Activated CD4-positive, alpha-beta T cell treated with anti-CD3 and anti-CD28 coated beads for 36 hours (primary cell): ENCODE measurements around the gene TIA1. TPM values are rescaled to one million over a fixed set of nuclear protein-coding genes. Genes with fewer than 3 reads are reported as not detected.
"Not testable (repeated sequence)": the region's sequence is repeated elsewhere in the genome, so short reads cannot be mapped to it uniquely, and the experiment has no call there.

Experiments
- ATAC-seq: fragments of 200-7000 bp; cut with Tn5 transposase; one replicate; pipeline ENCODE4 v1.10.0; 2021; ENCODE audit warnings: mild to moderate bottlenecking, moderate library complexity
- CTCF ChIA-PET: fragments of 350-600 bp; sonication (Branson Sonifier 250); formaldehyde crosslinking; loops from one replicate; lab custom pipeline; 2021; ENCODE audit warnings: antibody characterized with exemption; lab: Charles Lee
- POLR2A ChIA-PET: fragments of 350-600 bp; sonication (Branson Sonifier 250); formaldehyde crosslinking; loops from one replicate; lab custom pipeline; 2021; ENCODE audit warnings: antibody characterized with exemption, inconsistent platforms; lab: Charles Lee
- DNase-seq: peaks from one replicate; pipeline ENCODE4 v3.0.0-alpha.2; 2020
- H3K27ac Mint-ChIP-seq: one replicate; pipeline ENCODE4 v1.8.0; 2021; ENCODE audit warnings: mixed read lengths
- H3K27me3 Mint-ChIP-seq: one replicate; pipeline ENCODE4 v1.8.0; 2021; ENCODE audit warnings: mixed read lengths
- H3K36me3 Mint-ChIP-seq: one replicate; pipeline ENCODE4 v1.8.0; 2021; ENCODE audit warnings: low read depth, mixed read lengths
- H3K4me1 Mint-ChIP-seq: one replicate; pipeline ENCODE4 v1.8.0; 2021; ENCODE audit warnings: mixed read lengths
- H3K4me3 Mint-ChIP-seq: one replicate; pipeline ENCODE4 v1.8.0; 2021; ENCODE audit warnings: mild to moderate bottlenecking, moderate library complexity, mixed read lengths
- H3K9me3 Mint-ChIP-seq: one replicate; pipeline ENCODE4 v1.8.0; 2021; ENCODE audit warnings: low read depth, mixed read lengths
- intact Hi-C, 2 experiments: fragments of 100-400 bp; cut with DNase I in 1 of 2; cut with micrococcal nuclease in 1 of 2; formaldehyde crosslinking; loops; one replicate each; pipeline versions ENCODE4 v1.14.2 to v1.15.1; 2022 to 2024; cut with DNase I, micrococcal nuclease
- total RNA-seq, 2 experiments: library from RNA; stranded (reverse); gene quantifications; one replicate each; pipeline ENCODE4 v1.2.3, GENCODE V29; 2021

TIA1 gene
- total RNA-seq, 2 experiments from 2014 or later = 85.4 to 98.3 TPM

- Mint-ChIP-seq H3K27ac (peak overlapping the region; percentile 97), H3K36me3 (peaks cover 8% of the 10 kb centered on the region), H3K4me3 (peak overlapping the region; percentile 84), H3K9me3 (no peaks in the 10 kb centered on the region), H3K27me3 (no peaks in the 10 kb centered on the region), H3K4me1 (peaks cover 16% of the 10 kb centered on the region)
- DNase-seq (no peak), ATAC-seq (no peak)
- intact Hi-C loops = loop anchor here (1.0 to 2.0 kb wide), 5 partner anchors 68 to 1724 kb away; partner anchors contain the start of genes APLF (in 1 of the 2), FAM136A (in 1 of the 2), FBXO48 (in 1 of the 2) and PCYOX1 (in 1 of the 2)
- POLR2A ChIA-PET = interaction anchor here (0.6 to 2.4 kb wide), 18 partner anchors 30 to 547 kb away, joined by 3 to 30 read pairs (median 4); partner anchors contain the start of genes MXD1, PCYOX1 and SNRPG
- CTCF ChIA-PET = interaction anchor here (0.6 to 3.6 kb wide), 16 partner anchors 28 to 280 kb away, joined by 3 to 15 read pairs (median 3); partner anchors contain the start of genes MXD1 and SNRPG
Measured at GRCh38 chr2:70191244-70191735, 57.1 kb downstream of the TIA1 start.

- peak within 1 kb of the TSS; percentile 84 for H3K4me3 Mint-ChIP-seq
- DNase-seq = peak; percentile 98
- intact Hi-C loops = loop anchor here (1.0 to 2.0 kb wide), 14 partner anchors 47 to 1724 kb away; partner anchors contain the start of genes PCYOX1 (in 2 of the 2), SNRPG (in 2 of the 2), TIA1 (in 2 of the 2) and APLF (in 1 of the 2)
- peak within 1 kb of the TSS; percentile 97 for H3K27ac Mint-ChIP-seq
- H3K9me3 Mint-ChIP-seq = no peaks in the 10 kb centered on the region
- no peaks in the 10 kb centered on the region for H3K27me3 Mint-ChIP-seq
- POLR2A ChIA-PET = interaction anchor here (0.5 to 2.4 kb wide), 21 partner anchors 25 to 546 kb away, joined by 3 to 30 read pairs (median 4); partner anchors contain the start of genes MXD1, PCYOX1 and SNRPG
- peak; percentile 91 for ATAC-seq
- H3K4me1 Mint-ChIP-seq = peaks cover 16% of the 10 kb centered on the region
- CTCF ChIA-PET = interaction anchor here (0.6 to 3.6 kb wide), 17 partner anchors 28 to 279 kb away, joined by 3 to 15 read pairs (median 3); partner anchors contain the start of genes MXD1 and SNRPG
- H3K36me3 Mint-ChIP-seq = peaks cover 9% of the 10 kb centered on the region
Measured at GRCh38 chr2:70190418-70191243, 57.8 kb downstream of the TIA1 start, which contains the start of gene C2orf42. Gene C2orf42, minus strand, starts transcription at chr2:70191019. Its CDS starts 9,034 bp downstream, at chr2:70181985.

- ChIA-PET CTCF (interaction anchor here (0.6 to 3.6 kb wide), 2 partner anchors 167 to 277 kb away, joined by 3 to 15 read pairs; no protein-coding TSS in a partner anchor), POLR2A (interaction anchor here (0.6 kb wide), 2 partner anchors 32 to 103 kb away, joined by 3 to 5 read pairs; no protein-coding TSS in a partner anchor)
- ATAC-seq (no peak), DNase-seq (no peak)
- Mint-ChIP-seq H3K27me3 (no peaks in the 10 kb centered on the region), H3K9me3 (no peaks in the 10 kb centered on the region), H3K27ac (peak overlapping the region; percentile 97), H3K4me1 (peaks cover 16% of the 10 kb centered on the region), H3K4me3 (peak overlapping the region; percentile 84), H3K36me3 (peaks cover 9% of the 10 kb centered on the region)
- intact Hi-C loops = no loop called here
Measured at GRCh38 chr2:70188460-70188859, 60.0 kb downstream of the TIA1 start.

GRCh38 chr2:70187170-70187569, 61.3 kb downstream of the TIA1 start:
- POLR2A ChIA-PET, intact Hi-C loops, H3K27ac Mint-ChIP-seq, H3K27me3 Mint-ChIP-seq, ATAC-seq, H3K36me3 Mint-ChIP-seq, DNase-seq, H3K4me3 Mint-ChIP-seq, H3K9me3 Mint-ChIP-seq: not testable (repeated sequence)
- H3K4me1 Mint-ChIP-seq = peaks cover 16% of the 10 kb centered on the region
- CTCF ChIA-PET = interaction anchor here (0.6 kb wide), 1 partner anchor 29 kb away, joined by 3 read pairs; no protein-coding TSS in a partner anchor

- H3K4me3 Mint-ChIP-seq = no peak overlapping the region
Measured at GRCh38 chr2:70182689-70183088, 65.7 kb downstream of the TIA1 start.

GRCh38 chr2:70181363-70181956, 67.0 kb downstream of the TIA1 start:
- ChIA-PET POLR2A (interaction anchor here (0.5 to 0.9 kb wide), 2 partner anchors 17 to 56 kb away, joined by 3 read pairs; no protein-coding TSS in a partner anchor), CTCF (interaction anchor here (0.6 to 1.9 kb wide), 5 partner anchors 58 to 288 kb away, joined by 3 to 7 read pairs (median 4); partner anchors contain the start of gene SNRNP27)
- Mint-ChIP-seq H3K27me3 (no peaks in the 10 kb centered on the region), H3K36me3 (peaks cover 29% of the 10 kb centered on the region), H3K27ac (no peak overlapping the region), H3K4me3 (no peak overlapping the region), H3K9me3 (no peaks in the 10 kb centered on the region), H3K4me1 (no peaks in the 10 kb centered on the region)
- DNase-seq = no peak
- no peak for ATAC-seq
- intact Hi-C loops = no loop called here

More at GRCh38 chr2:70182689-70183088, 65.7 kb downstream of the TIA1 start:
- ChIA-PET POLR2A (no interaction called here), CTCF (interaction anchor here (1.2 to 1.9 kb wide), 2 partner anchors 270 to 289 kb away, joined by 3 to 7 read pairs; partner anchors contain the start of gene SNRNP27)
- ATAC-seq (no peak), DNase-seq (no peak)
- H3K36me3 Mint-ChIP-seq = peaks cover 23% of the 10 kb centered on the region
- H3K27me3 Mint-ChIP-seq = no peaks in the 10 kb centered on the region
- no peaks in the 10 kb centered on the region for H3K9me3 Mint-ChIP-seq
- intact Hi-C loops = no loop called here
- H3K27ac Mint-ChIP-seq = no peak overlapping the region
- H3K4me1 Mint-ChIP-seq = no peaks in the 10 kb centered on the region

- Mint-ChIP-seq H3K36me3 (peaks cover 28% of the 10 kb centered on the region), H3K27ac (no peak overlapping the region), H3K27me3 (no peaks in the 10 kb centered on the region), H3K4me1 (no peaks in the 10 kb centered on the region), H3K9me3 (no peaks in the 10 kb centered on the region), H3K4me3 (no peak overlapping the region)
- DNase-seq (no peak), ATAC-seq (no peak)
- POLR2A ChIA-PET = no interaction called here
- intact Hi-C loops = no loop called here
- CTCF ChIA-PET = interaction anchor here (0.6 kb wide), 1 partner anchor 14 kb away, joined by 5 read pairs; no protein-coding TSS in a partner anchor
Measured at GRCh38 chr2:70173520-70173919, 74.9 kb downstream of the TIA1 start.

GRCh38 chr2:70169654-70170245, 78.7 kb downstream of the TIA1 start:
- not testable (repeated sequence) for ATAC-seq

GRCh38 chr2:70161069-70161534, 87.3 kb downstream of the TIA1 start:
- Mint-ChIP-seq H3K27ac (peak overlapping the region; percentile 20), H3K4me1 (peaks cover 7% of the 10 kb centered on the region), H3K36me3 (peaks cover 24% of the 10 kb centered on the region), H3K4me3 (no peak overlapping the region), H3K9me3 (no peaks in the 10 kb centered on the region), H3K27me3 (no peaks in the 10 kb centered on the region)
- DNase-seq = peak; percentile 24
- ATAC-seq = peak; percentile 78
- intact Hi-C loops = loop anchor here in 1 of 2 experiments (5.0 kb wide), 1 partner anchor 66 kb away; no protein-coding TSS in a partner anchor
- CTCF ChIA-PET = no interaction called here
- POLR2A ChIA-PET = no interaction called here

More at GRCh38 chr2:70169654-70170245, 78.7 kb downstream of the TIA1 start:
- H3K27me3 Mint-ChIP-seq, intact Hi-C loops, DNase-seq, H3K9me3 Mint-ChIP-seq, POLR2A ChIA-PET, H3K4me3 Mint-ChIP-seq, H3K27ac Mint-ChIP-seq, H3K4me1 Mint-ChIP-seq: not testable (repeated sequence)
- CTCF ChIA-PET = interaction anchor here (0.8 kb wide), 1 partner anchor 255 kb away, joined by 3 read pairs; the partner anchor contains the start of gene MXD1
- peaks cover 34% of the 10 kb centered on the region for H3K36me3 Mint-ChIP-seq

- Mint-ChIP-seq H3K36me3 (peaks cover 26% of the 10 kb centered on the region), H3K9me3 (no peaks in the 10 kb centered on the region), H3K27ac (peak overlapping the region; percentile 20), H3K4me1 (peaks cover 7% of the 10 kb centered on the region), H3K27me3 (no peaks in the 10 kb centered on the region), H3K4me3 (no peak overlapping the region)
- ChIA-PET POLR2A (interaction anchor here (0.6 kb wide), 1 partner anchor 12 kb away, joined by 3 read pairs; no protein-coding TSS in a partner anchor), CTCF (no interaction called here)
- DNase-seq = no peak
- ATAC-seq = no peak
- intact Hi-C loops = loop anchor here in 1 of 2 experiments (5.0 kb wide), 1 partner anchor 67 kb away; no protein-coding TSS in a partner anchor
Measured at GRCh38 chr2:70160545-70160944, 87.9 kb downstream of the TIA1 start.
